Retinal pigment epithelial cell (primary cell): ENCODE measurements around the gene DYRK1A.

Experiments used
- DNase-seq: peaks from one replicate; pipeline ENCODE4 v3.0.0-alpha.2; 2010; ENCODE audit warnings: low read depth
- H3K4me3 ChIP-seq: 2 replicates; pipeline ENCODE4 v1.5.1; 2011; ENCODE audit warnings: mild to moderate bottlenecking, low read length, control low read depth, moderate library complexity
- TF ChIP-seq, protein P1 (sequence below): conservative IDR thresholded peaks from 2 replicates; pipeline ENCODE4 v1.5.1; 2011; ENCODE audit warnings: low read depth, low read length, control low read depth, inconsistent platforms

DYRK1A gene

DNA sequence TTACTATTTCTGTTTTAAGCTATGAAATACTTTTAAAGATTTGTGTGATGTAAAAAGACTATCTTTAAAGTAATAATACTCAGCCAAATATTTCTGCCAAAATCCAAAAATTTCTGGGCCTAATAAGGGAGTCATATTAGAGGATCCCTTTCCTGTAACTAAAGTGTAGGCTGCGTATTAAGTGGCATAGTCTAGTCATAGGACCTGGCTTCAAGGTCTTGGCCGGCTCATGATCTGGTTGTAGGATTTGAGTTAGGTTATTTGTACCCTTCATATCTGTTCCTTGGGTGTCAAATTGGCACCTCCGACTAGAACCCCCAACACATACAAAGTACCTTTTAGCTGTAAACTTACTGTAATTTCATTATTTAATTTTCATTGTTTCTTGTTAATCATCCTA lies 107.8 kb downstream of the DYRK1A start:
- no peak overlapping the region for H3K4me3 ChIP-seq
- DNase-seq, result no peak
- TF ChIP-seq, protein P1, sequence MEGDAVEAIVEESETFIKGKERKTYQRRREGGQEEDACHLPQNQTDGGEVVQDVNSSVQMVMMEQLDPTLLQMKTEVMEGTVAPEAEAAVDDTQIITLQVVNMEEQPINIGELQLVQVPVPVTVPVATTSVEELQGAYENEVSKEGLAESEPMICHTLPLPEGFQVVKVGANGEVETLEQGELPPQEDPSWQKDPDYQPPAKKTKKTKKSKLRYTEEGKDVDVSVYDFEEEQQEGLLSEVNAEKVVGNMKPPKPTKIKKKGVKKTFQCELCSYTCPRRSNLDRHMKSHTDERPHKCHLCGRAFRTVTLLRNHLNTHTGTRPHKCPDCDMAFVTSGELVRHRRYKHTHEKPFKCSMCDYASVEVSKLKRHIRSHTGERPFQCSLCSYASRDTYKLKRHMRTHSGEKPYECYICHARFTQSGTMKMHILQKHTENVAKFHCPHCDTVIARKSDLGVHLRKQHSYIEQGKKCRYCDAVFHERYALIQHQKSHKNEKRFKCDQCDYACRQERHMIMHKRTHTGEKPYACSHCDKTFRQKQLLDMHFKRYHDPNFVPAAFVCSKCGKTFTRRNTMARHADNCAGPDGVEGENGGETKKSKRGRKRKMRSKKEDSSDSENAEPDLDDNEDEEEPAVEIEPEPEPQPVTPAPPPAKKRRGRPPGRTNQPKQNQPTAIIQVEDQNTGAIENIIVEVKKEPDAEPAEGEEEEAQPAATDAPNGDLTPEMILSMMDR, result no peak

DNA sequence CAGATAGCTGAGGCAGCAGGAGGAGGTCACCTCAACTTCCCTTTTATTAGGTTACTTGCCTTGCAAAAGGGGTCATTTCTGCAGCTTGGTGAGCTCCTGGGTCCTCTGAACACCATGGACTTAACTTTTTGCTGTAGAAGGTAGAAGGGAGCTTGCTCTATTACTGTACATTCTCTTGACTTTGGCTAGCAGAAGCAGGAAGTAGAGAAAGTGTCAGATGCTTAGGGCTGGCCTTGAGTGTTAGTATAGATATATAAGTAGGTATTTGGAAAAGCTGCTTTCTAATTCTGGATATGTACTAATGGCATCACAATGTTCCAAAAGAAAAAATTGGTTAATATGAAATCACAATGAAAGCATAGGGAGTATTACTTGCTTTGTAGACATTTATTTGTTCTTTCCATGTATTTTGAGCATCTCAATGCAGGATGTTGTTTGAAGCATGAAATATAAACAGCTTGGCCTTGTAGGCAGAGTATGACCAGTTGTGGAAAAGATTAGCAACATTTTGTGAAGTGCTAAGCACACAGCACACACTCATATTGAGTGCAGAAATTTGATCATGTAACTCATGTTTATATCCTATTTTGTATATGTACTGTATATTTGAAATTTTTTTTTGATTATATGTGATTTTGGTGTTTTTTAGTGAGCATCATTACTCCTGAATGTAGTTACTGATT lies 108.8 kb downstream of the DYRK1A start:
- TF ChIP-seq, protein P1, result no peak
- DNase-seq, result no peak
- no peak overlapping the region for H3K4me3 ChIP-seq

DNA sequence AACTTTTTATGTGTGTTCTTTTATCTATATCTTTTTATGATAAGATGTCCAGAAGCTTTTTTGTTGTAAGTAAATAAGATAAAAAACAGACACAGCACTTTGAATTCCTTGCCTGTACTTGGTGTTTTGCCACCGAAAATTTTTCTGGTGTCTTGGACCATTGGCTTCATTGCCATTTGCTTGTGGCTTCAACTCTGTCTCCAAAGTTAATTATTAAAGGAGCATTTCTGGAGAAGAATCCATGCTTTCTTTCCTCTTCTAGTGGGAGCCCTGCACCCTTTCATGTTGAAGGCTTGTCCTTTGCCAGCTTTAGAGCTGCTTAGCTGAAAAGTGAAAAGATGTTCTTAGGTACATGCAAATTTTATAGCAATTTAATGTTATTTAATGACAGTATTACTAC lies 112.2 kb downstream of the DYRK1A start:
- TF ChIP-seq, protein P1, result no peak
- H3K4me3 ChIP-seq, result no peak overlapping the region
- DNase-seq, result no peak

DNA sequence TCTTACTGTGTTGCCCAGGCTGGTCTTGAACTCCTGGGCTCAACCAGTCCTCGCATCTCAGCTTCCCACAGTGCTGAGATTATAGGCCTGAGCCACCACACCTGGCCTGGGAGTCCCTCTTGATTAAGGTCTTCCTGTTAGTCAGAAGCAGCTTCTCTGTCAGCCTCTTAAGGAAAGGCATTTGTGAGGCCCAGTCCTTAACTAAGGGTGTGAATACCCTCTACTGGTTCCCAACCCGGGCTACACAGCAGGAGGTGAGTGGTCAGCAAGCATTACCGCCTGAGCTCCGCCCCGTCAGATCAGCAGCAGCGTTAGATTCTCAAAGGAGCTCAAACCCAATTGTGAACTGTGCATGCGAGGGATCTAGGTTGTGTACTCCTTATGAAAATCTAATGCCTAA lies 117.2 kb downstream of the DYRK1A start:
- TF ChIP-seq, protein P1, result no peak
- no peak overlapping the region for H3K4me3 ChIP-seq
- DNase-seq, result no peak

DNA sequence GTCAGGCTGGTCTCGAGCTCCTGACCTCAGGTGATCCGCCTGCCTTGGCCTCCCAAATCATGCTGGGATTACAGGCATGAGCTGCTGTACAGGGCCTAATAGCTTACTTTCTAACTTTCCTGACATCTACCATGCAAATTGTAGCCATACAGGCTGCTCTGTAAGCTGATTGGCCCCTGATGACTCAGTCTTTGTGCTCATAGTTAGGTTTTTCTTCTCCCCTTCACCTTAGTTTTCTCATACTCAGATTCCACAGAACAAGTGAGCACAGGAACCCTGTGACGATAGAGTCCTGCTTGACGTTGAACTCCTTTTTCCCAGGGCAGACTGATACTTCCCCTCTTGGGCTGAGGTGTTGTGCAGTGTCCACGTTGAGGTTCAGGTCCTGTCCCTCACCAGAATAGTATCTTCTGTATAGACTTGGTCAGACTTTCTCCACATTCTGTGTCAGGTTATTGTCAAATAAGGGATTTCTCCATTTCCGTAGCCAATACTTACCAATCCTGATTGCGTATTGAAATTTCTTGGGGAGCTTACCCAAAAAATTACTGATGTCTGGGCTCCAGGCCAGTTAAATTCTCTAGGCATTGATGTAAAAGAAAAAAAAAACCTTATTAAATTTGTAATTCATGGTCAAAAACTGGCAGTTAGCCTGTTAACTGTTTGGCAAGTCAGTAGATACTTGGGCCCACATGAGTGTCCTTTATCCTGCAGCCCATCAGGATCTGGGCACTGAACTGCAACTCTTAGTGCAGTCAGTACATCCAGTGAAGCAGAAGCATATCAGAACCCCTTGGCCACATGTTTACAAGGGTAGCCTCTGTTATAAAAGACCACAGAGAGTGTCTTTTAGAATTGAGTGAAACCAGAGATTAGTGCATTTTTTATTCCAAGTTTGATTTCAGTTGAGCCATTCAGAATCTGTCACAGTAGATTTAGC lies 118.2 kb downstream of the DYRK1A start:
- no peak overlapping the region for H3K4me3 ChIP-seq
- DNase-seq, result no peak
- TF ChIP-seq, protein P1, result no peak

DNA sequence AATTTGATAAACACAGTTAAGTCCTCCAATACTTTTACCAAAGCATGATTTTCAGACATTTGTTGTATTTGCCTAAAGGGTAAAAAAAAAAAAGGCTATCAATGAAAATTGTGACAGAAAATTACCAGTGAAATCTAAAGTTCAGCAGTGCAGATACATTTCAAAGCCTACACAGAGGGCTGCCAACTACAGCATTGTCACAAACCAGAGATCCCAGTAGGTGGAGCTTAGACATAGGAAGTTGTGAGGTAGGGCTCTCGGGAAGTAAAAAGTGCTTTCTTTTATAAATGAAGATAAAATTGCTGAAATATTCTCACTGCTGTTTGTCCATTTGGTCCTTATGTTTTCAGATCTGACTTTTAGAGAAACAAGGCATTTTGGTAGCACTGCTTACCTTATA lies 123.0 kb downstream of the DYRK1A start:
- TF ChIP-seq, protein P1, result no peak
- no peak for DNase-seq
- H3K4me3 ChIP-seq, result no peak overlapping the region
